HG02763 (cell line): ENCODE data around the gene THEM4.

ENCODE experiments used
- ATAC-seq: cut with Tn5 transposase; IDR thresholded peaks from one replicate; pipeline ENCODE4 v1.9.1; 2021; ENCODE audit warnings: mild to moderate bottlenecking, moderate library complexity; ENCODE audit not compliant: unreplicated experiment

THEM4 gene

GRCh38 chr1:151839082-151839412 lies 70.3 kb downstream of the THEM4 start:
- no peak for ATAC-seq

GRCh38 chr1:151838222-151839081 lies 70.9 kb downstream of the THEM4 start:
- ATAC-seq = no peak

- no peak for ATAC-seq
Measured at GRCh38 chr1:151837884-151838221, 71.5 kb downstream of the THEM4 start.

- ATAC-seq = no peak
Measured at GRCh38 chr1:151837197-151837596, 72.1 kb downstream of the THEM4 start.

- ATAC-seq = no peak
Measured at GRCh38 chr1:151835596-151835995, 73.7 kb downstream of the THEM4 start.

- ATAC-seq = no peak
Measured at GRCh38 chr1:151834239-151834638, 75.1 kb downstream of the THEM4 start.

GRCh38 chr1:151833172-151833900 lies 76.0 kb downstream of the THEM4 start:
- no peak for ATAC-seq

GRCh38 chr1:151832318-151832980 lies 76.9 kb downstream of the THEM4 start:
- ATAC-seq = no peak

- ATAC-seq = no peak
Measured at GRCh38 chr1:151831605-151832004, 77.7 kb downstream of the THEM4 start, which contains the start of gene RORC. RORC (minus strand) TSS chr1:151831802; CDS start chr1:151831764, 38 bp downstream.

GRCh38 chr1:151831256-151831591 lies 78.1 kb downstream of the THEM4 start:
- ATAC-seq = no peak

GRCh38 chr1:151830055-151830454 lies 79.3 kb downstream of the THEM4 start:
- no peak for ATAC-seq

- ATAC-seq = no peak
Measured at GRCh38 chr1:151829352-151830046, 79.8 kb downstream of the THEM4 start.

- no peak for ATAC-seq
Measured at GRCh38 chr1:151828921-151829320, 80.4 kb downstream of the THEM4 start.

GRCh38 chr1:151827853-151828252 lies 81.5 kb downstream of the THEM4 start:
- no peak for ATAC-seq

GRCh38 chr1:151825751-151826660 lies 83.3 kb downstream of the THEM4 start:
- ATAC-seq = no peak

GRCh38 chr1:151825204-151825603 lies 84.1 kb downstream of the THEM4 start:
- no peak for ATAC-seq
